K562 (cell line): ENCODE measurements around the gene MYO9A. TPM values are rescaled to one million over a fixed set of nuclear protein-coding genes. Genes with fewer than 3 reads are reported as not detected.

Experiments used
- CHCHD3 ChIP-seq: fragments of 250-450 bp; sonication (Bioruptor Pico); IDR thresholded peaks from 2 replicates; pipeline ENCODE4 v2.1.2; 2022; ENCODE audit warnings: mild to moderate bottlenecking
- EP300 ChIP-seq: IDR thresholded peaks from 2 replicates; pipeline ENCODE4 v1.6.1; 2012; ENCODE audit warnings: low read length, improper control_type of control experiment
- HMGN3 ChIP-seq: IDR thresholded peaks from 2 replicates; pipeline ENCODE4 v1.6.1; 2011; ENCODE audit warnings: borderline replicate concordance, low read depth, mild to moderate bottlenecking, mixed read lengths, low read length; ENCODE audit not compliant: insufficient read length; ENCODE audit errors: extremely low read depth
- HMGXB4 ChIP-seq: sonication (generic); formaldehyde crosslinking; IDR thresholded peaks from 2 replicates; pipeline ENCODE4 v1.8.1; 2023; ENCODE audit warnings: mild to moderate bottlenecking, missing genetic modification reagents
- HNRNPH1 ChIP-seq: fragments of 200-400 bp; formaldehyde crosslinking; optimal IDR thresholded peaks from 2 replicates; pipeline ENCODE3; 2017; ENCODE audit warnings: low read depth, mild to moderate bottlenecking, low read length, moderate library complexity
- KDM1A ChIP-seq, 2 experiments: fragments of 450-650 bp; IDR thresholded peaks; 2 replicates each; pipeline ENCODE4 v1.6.1; 2016; ENCODE audit warnings: mild to moderate bottlenecking in 2 of 2
- MCM3 ChIP-seq: fragments of 450-650 bp; IDR thresholded peaks from 2 replicates; pipeline ENCODE4 v1.6.1; 2016
- MEIS2 ChIP-seq: fragments of 450-650 bp; IDR thresholded peaks from 2 replicates; pipeline ENCODE4 v1.6.1; 2014; ENCODE audit warnings: mild to moderate bottlenecking; ENCODE audit not compliant: partially characterized antibody
- MYNN ChIP-seq, 2 experiments: sonication (generic); formaldehyde crosslinking in 1 of 2; IDR thresholded peaks; 2 replicates each; pipeline versions ENCODE4 v1.5.0 to v1.6.1; 2016 to 2020; ENCODE audit warnings: antibody characterized with exemption in 1 of 2, missing genetic modification reagents in 1 of 2
- PKNOX1 ChIP-seq: fragments of 450-650 bp; IDR thresholded peaks from 2 replicates; pipeline ENCODE4 v1.6.1; 2016
- POLR2G ChIP-seq: fragments of 200-400 bp; formaldehyde crosslinking; IDR thresholded peaks from 2 replicates; pipeline ENCODE4 v1.6.1; 2017; ENCODE audit warnings: low read depth, mild to moderate bottlenecking, antibody characterized with exemption, low read length, moderate library complexity
- PYGO2 ChIP-seq: fragments of 450-650 bp; IDR thresholded peaks from 2 replicates; pipeline ENCODE4 v1.6.1; 2016; ENCODE audit warnings: mild to moderate bottlenecking, missing genetic modification characterization, moderate library complexity, missing compliant biosample characterization
- RBM25 ChIP-seq: fragments of 200-400 bp; formaldehyde crosslinking; IDR thresholded peaks from 2 replicates; pipeline ENCODE4 v1.6.1; 2018; ENCODE audit warnings: low read length, low read depth, moderate library complexity; ENCODE audit not compliant: severe bottlenecking
- RNF219 ChIP-seq: fragments of 250-450 bp; sonication (Bioruptor Pico); IDR thresholded peaks from 2 replicates; pipeline ENCODE4 v1.5.0; 2022; ENCODE audit warnings: mild to moderate bottlenecking
- RUNX1 ChIP-seq: sonication (generic); IDR thresholded peaks from 2 replicates; pipeline ENCODE4 v1.6.1; 2016; ENCODE audit warnings: antibody characterized with exemption, low read depth
- SAFB2 ChIP-seq: fragments of 200-400 bp; formaldehyde crosslinking; IDR thresholded peaks from 2 replicates; pipeline ENCODE4 v1.6.1; 2018; ENCODE audit warnings: borderline replicate concordance, low read length, low read depth, moderate library complexity; ENCODE audit not compliant: severe bottlenecking
- TCF3 ChIP-seq: sonication (generic); formaldehyde crosslinking; IDR thresholded peaks from 2 replicates; pipeline ENCODE4 v1.4.0; 2020; ENCODE audit warnings: mild to moderate bottlenecking, missing genetic modification reagents
- TSC22D4 ChIP-seq: fragments of 450-650 bp; IDR thresholded peaks from 2 replicates; pipeline ENCODE4 v1.6.1; 2016; ENCODE audit warnings: missing genetic modification characterization, missing biosample characterization, control low read depth
- ZKSCAN1 ChIP-seq: fragments of 150-350 bp; IDR thresholded peaks from 2 replicates; pipeline ENCODE4 v1.6.1; 2016; ENCODE audit warnings: low read depth, low read length
- ZNF134 ChIP-seq: fragments of 250-450 bp; sonication (Bioruptor Pico); conservative IDR thresholded peaks from 2 replicates; pipeline ENCODE4 v1.4.0; 2020
- ZNF140 ChIP-seq: fragments of 250-450 bp; sonication (Bioruptor Pico); IDR thresholded peaks from 2 replicates; pipeline ENCODE4 v1.8.0; 2021; ENCODE audit warnings: moderate library complexity, mild to moderate bottlenecking, inconsistent platforms
- ZNF311 ChIP-seq: fragments of 250-450 bp; sonication (Bioruptor Pico); IDR thresholded peaks from 2 replicates; pipeline ENCODE4 v1.4.0; 2020; ENCODE audit warnings: mild to moderate bottlenecking, moderate library complexity
- ZNF398 ChIP-seq: fragments of 250-450 bp; sonication (Bioruptor Pico); IDR thresholded peaks from 2 replicates; pipeline ENCODE4 v1.8.0; 2021; ENCODE audit warnings: moderate library complexity, mild to moderate bottlenecking, inconsistent platforms
- ZNF586 ChIP-seq: fragments of 450-650 bp; formaldehyde crosslinking; conservative IDR thresholded peaks from 2 replicates; pipeline ENCODE4 v1.4.0; 2020; ENCODE audit warnings: mild to moderate bottlenecking, moderate library complexity
- polyA plus RNA-seq, 8 experiments: library from polyadenylated mRNA; depleted of rRNA in 4 of 8; stranded (reverse) in 5 of 8; unstranded in 3 of 8; fragments of >200 nt; fragmentation: Nextera tagmentation in 2 of 8; fragmentation: Illumina TruSeq in 1 of 8; extraction: Ambion mirVana in 2 of 8; extraction: Trizol in 1 of 8; gene quantifications; 2 replicates each; pipeline versions ENCODE4 v1.2.1 to v1.2.3, GENCODE V29; 2011 to 2014; ENCODE audit warnings: inconsistent platforms in 1 of 8, missing spikeins in 1 of 8
- total RNA-seq, 7 experiments: library from RNA; depleted of rRNA in 6 of 7; stranded (reverse); fragments of >200 nt in 6 of 7; fragmentation: Illumina TruSeq in 2 of 7; extraction: Trizol in 2 of 7; gene quantifications; 2 replicates each; pipeline versions ENCODE4 v1.2.1 to v1.2.3, GENCODE V29; 2011 to 2021; ENCODE audit warnings: low replicate concordance in 1 of 7

MYO9A gene
- total and polyA plus RNA-seq, 9 of the 15 experiments (the other 6 are each of a cell fraction or from before 2014, with no cell fraction given) = 1.9 to 15.4 (median 5.8) TPM

- TF ChIP-seq RNF219 = no peak
- no peak for TF ChIP-seq TSC22D4 (tag)
- no peak for TF ChIP-seq ZNF398
- no peak for TF ChIP-seq ZNF586 (CRISPR knock-in tag)
- no peak for TF ChIP-seq PYGO2 (tag)
- TF ChIP-seq CHCHD3 (CRISPR knock-in tag) = no peak
- no peak for TF ChIP-seq KDM1A (IDR thresholded peaks at IDR 0.05)
- no peak for TF ChIP-seq TCF3
- TF ChIP-seq MYNN (IDR thresholded peaks at IDR 0.05) = no peak
- no peak for TF ChIP-seq MYNN (CRISPR knock-in tag; IDR thresholded peaks at IDR 0.05)
- no peak for TF ChIP-seq HNRNPH1
- no peak for TF ChIP-seq ZNF134 (CRISPR knock-in tag)
- no peak for TF ChIP-seq MEIS2
- TF ChIP-seq PKNOX1 = no peak
- TF ChIP-seq RUNX1 = no peak
- TF ChIP-seq HMGN3 = no peak
- no peak for TF ChIP-seq RBM25
- no peak for TF ChIP-seq ZKSCAN1
- TF ChIP-seq SAFB2 = no peak
- TF ChIP-seq ZNF311 = no peak
- TF ChIP-seq MCM3 = no peak
- TF ChIP-seq ZNF140 (CRISPR knock-in tag) = no peak
- TF ChIP-seq HMGXB4 (CRISPR knock-in tag) = no peak
- peak; percentile 83 for TF ChIP-seq POLR2G
- no peak for TF ChIP-seq EP300
Observed at GRCh38 chr15:72117486-72118016, 399 bp downstream of the MYO9A start (continued).
